ENCODE data around the gene PLCL1.
"Not testable (repeated sequence)": the region's sequence is repeated elsewhere in the genome, so short reads cannot be mapped to it uniquely, and the experiment has no call there.

PLCL1 gene

DNA sequence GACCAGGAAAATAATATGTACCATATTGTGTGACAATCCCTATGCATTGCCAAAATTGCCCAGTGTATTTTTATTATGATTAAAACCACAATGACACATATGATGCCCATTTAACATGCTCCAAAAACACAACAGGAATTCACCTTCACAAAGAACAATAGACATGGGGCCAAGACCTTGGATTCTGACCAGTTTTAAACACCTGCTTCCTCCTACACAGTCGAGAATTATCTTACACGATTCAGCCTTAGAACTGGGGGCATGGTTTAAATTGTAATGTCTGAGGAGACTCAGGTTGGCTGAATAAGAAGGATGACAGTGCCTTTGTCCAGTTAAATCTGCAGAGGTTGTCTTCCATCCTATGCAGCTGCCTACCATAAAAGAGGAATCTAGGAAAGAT, 212.7 kb downstream of the PLCL1 start:
- H3K4me3 ChIP-seq (ENCODE audit: control insufficient read depth, low read depth, low read length), result no peak overlapping the region
- DNase-seq (ENCODE audit: low read depth), result no peak
- TF ChIP-seq, protein P1, sequence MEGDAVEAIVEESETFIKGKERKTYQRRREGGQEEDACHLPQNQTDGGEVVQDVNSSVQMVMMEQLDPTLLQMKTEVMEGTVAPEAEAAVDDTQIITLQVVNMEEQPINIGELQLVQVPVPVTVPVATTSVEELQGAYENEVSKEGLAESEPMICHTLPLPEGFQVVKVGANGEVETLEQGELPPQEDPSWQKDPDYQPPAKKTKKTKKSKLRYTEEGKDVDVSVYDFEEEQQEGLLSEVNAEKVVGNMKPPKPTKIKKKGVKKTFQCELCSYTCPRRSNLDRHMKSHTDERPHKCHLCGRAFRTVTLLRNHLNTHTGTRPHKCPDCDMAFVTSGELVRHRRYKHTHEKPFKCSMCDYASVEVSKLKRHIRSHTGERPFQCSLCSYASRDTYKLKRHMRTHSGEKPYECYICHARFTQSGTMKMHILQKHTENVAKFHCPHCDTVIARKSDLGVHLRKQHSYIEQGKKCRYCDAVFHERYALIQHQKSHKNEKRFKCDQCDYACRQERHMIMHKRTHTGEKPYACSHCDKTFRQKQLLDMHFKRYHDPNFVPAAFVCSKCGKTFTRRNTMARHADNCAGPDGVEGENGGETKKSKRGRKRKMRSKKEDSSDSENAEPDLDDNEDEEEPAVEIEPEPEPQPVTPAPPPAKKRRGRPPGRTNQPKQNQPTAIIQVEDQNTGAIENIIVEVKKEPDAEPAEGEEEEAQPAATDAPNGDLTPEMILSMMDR (IDR thresholded peaks at IDR 0.05; ENCODE audit: control insufficient read depth, insufficient read depth, low read depth, low read length, missing control alignments), result no peak

- no peak overlapping the region for H3K4me3 ChIP-seq (ENCODE audit: control insufficient read depth, low read depth, low read length)
- DNase-seq (ENCODE audit: low read depth), result no peak
- TF ChIP-seq, protein P1 (IDR thresholded peaks at IDR 0.05; ENCODE audit: control insufficient read depth, insufficient read depth, low read depth, low read length, missing control alignments), result no peak
Observed at GRCh38 chr2:198028955-198029354, 224.6 kb downstream of the PLCL1 start.

DNA sequence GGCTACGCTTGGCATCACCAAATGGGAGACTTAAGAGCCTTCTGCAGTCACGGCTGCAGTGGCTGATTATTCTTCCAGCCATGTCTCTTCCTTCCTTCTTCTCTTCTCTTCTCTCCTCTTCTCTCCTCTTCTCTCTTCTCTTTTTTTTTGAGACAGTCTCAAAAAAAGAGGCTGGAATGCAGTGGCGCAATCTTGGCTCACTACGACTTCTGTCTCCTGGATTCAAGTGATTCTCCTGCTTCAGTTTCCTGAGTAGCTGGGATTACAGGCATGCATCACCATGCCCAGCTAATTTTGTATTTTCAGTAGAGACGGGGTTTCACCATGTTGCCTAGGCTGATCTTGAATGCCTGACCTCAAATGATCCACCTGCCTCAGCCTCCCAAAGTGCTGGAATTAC, 225.2 kb downstream of the PLCL1 start:
- DNase-seq (ENCODE audit: low read depth); H3K4me3 ChIP-seq (ENCODE audit: control insufficient read depth, low read depth, low read length): not testable (repeated sequence)

GRCh38 chr2:198033626-198034025, 229.2 kb downstream of the PLCL1 start:
- no peak for DNase-seq (ENCODE audit: low read depth)
- no peak overlapping the region for H3K4me3 ChIP-seq (ENCODE audit: control insufficient read depth, low read depth, low read length)
- TF ChIP-seq, protein P1 (IDR thresholded peaks at IDR 0.05; ENCODE audit: control insufficient read depth, insufficient read depth, low read depth, low read length, missing control alignments), result no peak

DNA sequence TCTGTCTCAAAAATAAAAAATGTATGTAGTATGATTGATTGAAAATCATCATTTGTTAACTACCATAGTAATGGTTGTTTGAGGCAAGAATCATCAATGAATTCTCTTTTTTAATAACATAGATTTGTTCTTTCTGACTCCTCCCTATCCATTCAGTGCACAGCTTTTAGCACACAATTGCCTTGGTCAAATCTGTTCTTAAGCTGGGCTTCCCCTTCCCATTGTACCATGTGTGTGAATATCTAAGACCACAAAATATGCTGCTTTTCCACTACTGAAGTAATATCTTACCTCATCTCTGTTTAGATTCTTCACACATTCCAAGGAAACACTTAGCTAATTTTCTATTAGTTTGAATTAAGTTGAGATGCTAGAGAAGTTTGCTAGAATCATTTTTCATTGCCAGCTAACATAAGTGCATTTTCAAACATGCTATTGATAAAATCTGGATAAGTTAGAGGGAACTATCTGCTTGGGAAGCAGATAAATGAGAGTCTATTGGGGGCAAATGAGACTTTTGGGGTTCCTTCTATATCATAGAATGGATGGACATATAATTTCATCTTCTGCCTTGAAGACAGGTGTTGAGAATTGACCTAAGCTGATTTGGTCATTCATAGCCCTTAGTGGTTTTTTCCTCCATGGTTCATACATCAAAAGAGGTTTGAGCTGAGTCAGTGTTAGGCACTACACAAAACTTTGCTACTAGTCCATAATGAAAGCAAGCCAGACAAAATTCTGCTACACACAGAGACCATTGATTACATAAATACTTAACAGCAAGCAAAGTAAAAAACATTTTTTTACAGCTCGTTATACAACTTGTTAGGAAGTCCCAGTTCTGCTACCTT, 231.9 kb downstream of the PLCL1 start:
- H3K4me3 ChIP-seq (ENCODE audit: control insufficient read depth, low read depth, low read length), result no peak overlapping the region
- no peak for DNase-seq (ENCODE audit: low read depth)
- TF ChIP-seq, protein P1 (IDR thresholded peaks at IDR 0.05; ENCODE audit: control insufficient read depth, insufficient read depth, low read depth, low read length, missing control alignments), result no peak

- TF ChIP-seq, protein P1 (IDR thresholded peaks at IDR 0.05; ENCODE audit: control insufficient read depth, insufficient read depth, low read depth, low read length, missing control alignments), result no peak
- no peak for DNase-seq (ENCODE audit: low read depth)
Observed at GRCh38 chr2:198040835-198041234, 236.4 kb downstream of the PLCL1 start.

DNA sequence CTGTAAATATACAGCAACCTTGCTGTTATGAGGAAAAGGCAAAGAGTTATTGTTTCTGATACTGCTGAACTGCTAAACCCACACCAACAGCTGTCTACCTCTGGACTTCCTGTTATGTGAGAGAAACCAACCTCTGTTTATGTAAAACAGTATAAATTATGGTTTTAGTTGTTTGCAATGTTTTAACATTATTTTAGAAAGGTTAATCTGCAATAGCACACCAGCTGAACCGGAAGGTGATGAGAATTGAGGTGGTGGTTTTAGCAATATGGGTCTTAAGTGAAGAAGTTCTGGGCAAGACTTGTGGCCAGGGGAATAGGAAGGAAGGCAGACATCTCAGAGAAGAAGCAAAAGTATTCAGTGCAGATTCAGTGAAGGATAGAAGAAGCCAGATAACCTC, 237.8 kb downstream of the PLCL1 start:
- no peak overlapping the region for H3K4me3 ChIP-seq (ENCODE audit: control insufficient read depth, low read depth, low read length)
- TF ChIP-seq, protein P1 (IDR thresholded peaks at IDR 0.05; ENCODE audit: control insufficient read depth, insufficient read depth, low read depth, low read length, missing control alignments), result no peak
- DNase-seq (ENCODE audit: low read depth), result no peak

More at GRCh38 chr2:198040835-198041234, 236.4 kb downstream of the PLCL1 start:
- H3K4me3 ChIP-seq (ENCODE audit: control insufficient read depth, low read depth, low read length), result no peak overlapping the region

All from AG09309 (cell line).